ENCODE data around the gene ANK3. TPM values are rescaled to one million over a fixed set of nuclear protein-coding genes. Genes with fewer than 3 reads are reported as not detected.

The ANK3 gene
- total and polyA plus RNA-seq, 2 experiments from 2014 or later, result 26.2 to 49.0 TPM

DNA sequence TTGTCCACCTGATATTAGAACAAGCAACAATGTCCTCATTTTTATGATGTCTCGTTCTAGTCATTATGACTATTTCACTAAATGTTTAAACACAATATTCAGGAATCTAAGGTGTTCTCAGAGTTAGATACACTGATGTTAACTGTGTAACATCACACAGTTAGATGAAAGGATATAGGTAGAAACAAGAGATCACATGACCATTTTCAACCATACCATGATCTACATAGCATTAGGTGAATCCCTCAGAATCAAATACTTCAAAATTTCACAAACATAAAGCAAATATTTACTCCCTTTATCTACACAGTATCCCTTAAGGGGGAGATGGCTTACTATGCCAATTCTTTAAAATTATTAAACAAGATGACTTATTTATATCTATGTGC is 90.3 kb downstream of the ANK3 start:
- Histone ChIP-seq H4K20me1 (ENCODE audit: insufficient read depth, poor library complexity, severe bottlenecking) (no peaks in the 10 kb centered on the region), H3K9me3 (ENCODE audit: low read depth) (no peaks in the 10 kb centered on the region), H2AFZ (no peak overlapping the region), H3K79me2 (no peaks in the 10 kb centered on the region), H3K4me2 (no peak overlapping the region), H3K36me3 (replicated peaks; ENCODE audit: insufficient read depth, low read depth) (no peaks in the 10 kb centered on the region), H3K4me3 (no peak overlapping the region), H3K4me1 (ENCODE audit: insufficient read depth) (no peaks in the 10 kb centered on the region), H3K27ac (no peak overlapping the region), H3K27me3 (no peaks in the 10 kb centered on the region), H3K9me2 (replicated peaks; ENCODE audit: insufficient read depth) (no peaks in the 10 kb centered on the region)
- 91% methylated on average over 1 of the region's 1 CpG for WGBS (ENCODE audit: low lambda C conversion rate, missing lambda C conversion rate)
- TF ChIP-seq EZH2 (IDR thresholded peaks at IDR 0.05; ENCODE audit: borderline replicate concordance), result no peak
- no peak for TF ChIP-seq EZH2phosphoT487 (IDR thresholded peaks at IDR 0.05; ENCODE audit: low read depth, severe bottlenecking, unreplicated experiment)
- TF ChIP-seq, protein P1, sequence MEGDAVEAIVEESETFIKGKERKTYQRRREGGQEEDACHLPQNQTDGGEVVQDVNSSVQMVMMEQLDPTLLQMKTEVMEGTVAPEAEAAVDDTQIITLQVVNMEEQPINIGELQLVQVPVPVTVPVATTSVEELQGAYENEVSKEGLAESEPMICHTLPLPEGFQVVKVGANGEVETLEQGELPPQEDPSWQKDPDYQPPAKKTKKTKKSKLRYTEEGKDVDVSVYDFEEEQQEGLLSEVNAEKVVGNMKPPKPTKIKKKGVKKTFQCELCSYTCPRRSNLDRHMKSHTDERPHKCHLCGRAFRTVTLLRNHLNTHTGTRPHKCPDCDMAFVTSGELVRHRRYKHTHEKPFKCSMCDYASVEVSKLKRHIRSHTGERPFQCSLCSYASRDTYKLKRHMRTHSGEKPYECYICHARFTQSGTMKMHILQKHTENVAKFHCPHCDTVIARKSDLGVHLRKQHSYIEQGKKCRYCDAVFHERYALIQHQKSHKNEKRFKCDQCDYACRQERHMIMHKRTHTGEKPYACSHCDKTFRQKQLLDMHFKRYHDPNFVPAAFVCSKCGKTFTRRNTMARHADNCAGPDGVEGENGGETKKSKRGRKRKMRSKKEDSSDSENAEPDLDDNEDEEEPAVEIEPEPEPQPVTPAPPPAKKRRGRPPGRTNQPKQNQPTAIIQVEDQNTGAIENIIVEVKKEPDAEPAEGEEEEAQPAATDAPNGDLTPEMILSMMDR (IDR thresholded peaks at IDR 0.05; ENCODE audit: poor library complexity), result no peak
- DNase-seq (ENCODE audit: low spot score), result no peak

DNA sequence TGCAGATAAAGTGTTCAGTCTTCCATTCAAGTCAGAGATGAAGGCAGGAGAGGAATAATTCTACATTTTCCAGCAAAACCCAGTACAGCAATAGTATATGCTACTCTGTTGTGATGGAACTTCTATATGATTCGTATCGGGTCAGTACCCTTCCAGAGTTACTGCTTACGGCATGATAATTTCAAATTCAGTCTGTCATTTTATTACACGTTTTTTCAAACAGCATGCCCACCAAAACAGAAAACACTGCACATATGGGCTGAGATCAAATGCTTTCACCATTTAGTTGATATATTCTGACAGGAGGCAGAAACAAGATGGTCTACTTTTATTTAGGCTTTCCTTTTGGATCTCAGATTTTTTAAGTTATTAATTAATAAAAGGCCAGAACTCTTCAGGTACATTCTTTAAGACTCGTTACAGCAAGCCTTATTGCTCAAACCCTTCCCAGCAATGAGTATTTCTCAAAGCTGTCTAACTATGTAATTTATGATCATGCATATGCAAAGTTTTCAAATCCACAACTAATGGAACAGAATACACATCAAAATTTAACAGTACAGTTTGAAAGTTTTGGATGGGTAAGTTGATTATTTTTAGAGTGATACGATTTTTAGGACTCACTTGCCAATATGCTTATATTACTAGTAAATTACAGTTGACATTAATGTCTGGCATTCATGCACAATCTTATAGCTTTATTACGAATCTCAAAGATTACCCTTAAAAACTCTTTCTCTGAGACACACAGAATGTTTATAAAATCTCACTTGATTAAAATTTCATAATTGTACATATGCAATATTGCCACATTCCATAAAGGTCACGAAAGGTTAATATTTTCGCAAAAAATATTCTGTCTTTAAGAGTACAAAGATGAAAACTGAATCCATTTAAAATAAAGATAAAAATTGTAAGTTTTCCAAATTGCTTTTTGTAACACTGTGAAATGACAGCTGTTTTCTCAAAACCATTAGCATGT is 91.0 kb downstream of the ANK3 start:
- H3K4me3 ChIP-seq, result no peak overlapping the region
- WGBS (ENCODE audit: low lambda C conversion rate, missing lambda C conversion rate), result 93% methylated on average over 9 of the region's 9 CpGs
- no peak overlapping the region for H3K27ac ChIP-seq
- no peaks in the 10 kb centered on the region for H3K9me2 ChIP-seq (replicated peaks; ENCODE audit: insufficient read depth)
- no peaks in the 10 kb centered on the region for H3K27me3 ChIP-seq
- DNase-seq (ENCODE audit: low spot score), result no peak
- peaks cover 5% of the 10 kb centered on the region for H3K4me1 ChIP-seq (ENCODE audit: insufficient read depth)
- no peak overlapping the region for H3K4me2 ChIP-seq
- no peaks in the 10 kb centered on the region for H3K36me3 ChIP-seq (replicated peaks; ENCODE audit: insufficient read depth, low read depth)
- TF ChIP-seq, protein P1 (IDR thresholded peaks at IDR 0.05; ENCODE audit: poor library complexity), result no peak
- no peak for TF ChIP-seq EZH2phosphoT487 (IDR thresholded peaks at IDR 0.05; ENCODE audit: low read depth, severe bottlenecking, unreplicated experiment)
- no peak for TF ChIP-seq EZH2 (IDR thresholded peaks at IDR 0.05; ENCODE audit: borderline replicate concordance)
- no peak overlapping the region for H2AFZ ChIP-seq
- no peaks in the 10 kb centered on the region for H3K9me3 ChIP-seq (ENCODE audit: low read depth)
- H3K79me2 ChIP-seq, result no peaks in the 10 kb centered on the region
- H4K20me1 ChIP-seq (ENCODE audit: insufficient read depth, poor library complexity, severe bottlenecking), result no peaks in the 10 kb centered on the region

DNA sequence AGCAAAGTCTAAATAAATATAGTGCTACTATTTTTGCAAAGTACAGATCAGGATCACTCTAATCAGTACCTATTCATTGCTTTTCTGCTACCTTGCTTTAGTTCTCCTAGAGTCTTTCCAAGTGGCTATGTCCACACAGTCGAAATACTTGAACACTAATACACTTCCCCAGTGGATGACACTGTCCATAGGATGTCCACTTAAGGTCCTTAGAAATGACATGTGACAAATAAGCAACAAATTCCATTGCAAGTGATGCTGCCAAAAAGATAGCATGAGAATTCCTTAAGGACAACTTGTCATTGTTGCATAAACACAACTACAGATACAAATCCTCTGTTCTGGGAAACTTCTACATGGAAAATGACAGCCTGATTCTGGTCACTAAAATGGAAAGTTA is 93.6 kb downstream of the ANK3 start:
- no peaks in the 10 kb centered on the region for H3K27me3 ChIP-seq
- H3K9me2 ChIP-seq (replicated peaks; ENCODE audit: insufficient read depth), result no peaks in the 10 kb centered on the region
- no peak for TF ChIP-seq EZH2phosphoT487 (IDR thresholded peaks at IDR 0.05; ENCODE audit: low read depth, severe bottlenecking, unreplicated experiment)
- no peak for TF ChIP-seq EZH2 (IDR thresholded peaks at IDR 0.05; ENCODE audit: borderline replicate concordance)
- H4K20me1 ChIP-seq (ENCODE audit: insufficient read depth, poor library complexity, severe bottlenecking), result no peaks in the 10 kb centered on the region
- DNase-seq (ENCODE audit: low spot score), result no peak
- no peak overlapping the region for H3K27ac ChIP-seq
- H3K4me2 ChIP-seq, result no peak overlapping the region
- H3K79me2 ChIP-seq, result no peaks in the 10 kb centered on the region
- peaks cover 6% of the 10 kb centered on the region for H3K4me1 ChIP-seq (ENCODE audit: insufficient read depth)
- no peaks in the 10 kb centered on the region for H3K36me3 ChIP-seq (replicated peaks; ENCODE audit: insufficient read depth, low read depth)
- no peak overlapping the region for H2AFZ ChIP-seq
- H3K4me3 ChIP-seq, result no peak overlapping the region
- WGBS (ENCODE audit: low lambda C conversion rate, missing lambda C conversion rate), result 88% methylated on average over 1 of the region's 1 CpG
- no peaks in the 10 kb centered on the region for H3K9me3 ChIP-seq (ENCODE audit: low read depth)
